HepG2 (cell line): ENCODE results near the gene ICAM2. TPM values are rescaled to one million over a fixed set of nuclear protein-coding genes. Genes with fewer than 3 reads are reported as not detected.

ENCODE experiments used
- ASH2L ChIP-seq: fragments of 300-600, 200-600 bp; sonication (generic); IDR thresholded peaks from 2 replicates; pipeline ENCODE4 v1.7.0; 2017; ENCODE audit warnings: low read depth, mild to moderate bottlenecking, moderate library complexity, mixed read lengths, low read length; ENCODE audit not compliant: insufficient read length
- CBX5 ChIP-seq: sonication (generic); formaldehyde crosslinking; IDR thresholded peaks from 2 replicates; pipeline ENCODE4 v1.4.0; 2020; ENCODE audit warnings: missing genetic modification reagents, borderline replicate concordance
- ETV6 ChIP-seq: sonication (generic); formaldehyde crosslinking; conservative IDR thresholded peaks from 2 replicates; pipeline ENCODE4 v1.4.0; 2020; ENCODE audit warnings: missing genetic modification reagents
- NAIF1 ChIP-seq: sonication (generic); formaldehyde crosslinking; IDR thresholded peaks from 2 replicates; pipeline ENCODE4 v1.5.0; 2020; ENCODE audit warnings: mild to moderate bottlenecking, missing genetic modification reagents, borderline replicate concordance
- NPAS2 ChIP-seq: sonication (generic); formaldehyde crosslinking; IDR thresholded peaks from 2 replicates; pipeline ENCODE4 v1.8.0; 2022; ENCODE audit warnings: mild to moderate bottlenecking, missing genetic modification reagents, borderline replicate concordance
- PHF8 ChIP-seq: sonication (generic); formaldehyde crosslinking; IDR thresholded peaks from 2 replicates; pipeline ENCODE4 v1.5.0; 2020; ENCODE audit warnings: missing genetic modification reagents
- SNRNP70 ChIP-seq: fragments of 200-400 bp; formaldehyde crosslinking; IDR thresholded peaks from 2 replicates; pipeline ENCODE4 v1.6.1; 2017; ENCODE audit warnings: mild to moderate bottlenecking, low read depth, low read length, moderate library complexity
- SP4 ChIP-seq: sonication (generic); formaldehyde crosslinking; IDR thresholded peaks from 2 replicates; pipeline ENCODE4 v1.8.1; 2023; ENCODE audit warnings: mild to moderate bottlenecking, missing genetic modification reagents
- ZNF292 ChIP-seq: sonication (generic); formaldehyde crosslinking; IDR thresholded peaks from 2 replicates; pipeline ENCODE4 v1.8.1; 2022; ENCODE audit warnings: mild to moderate bottlenecking, low read depth, missing genetic modification reagents, borderline replicate concordance
- ZNF431 ChIP-seq: sonication (generic); formaldehyde crosslinking; IDR thresholded peaks from 2 replicates; pipeline ENCODE4 v1.9.0; 2022; ENCODE audit warnings: missing genetic modification reagents, low read depth, mild to moderate bottlenecking, borderline replicate concordance
- polyA plus RNA-seq, 8 experiments: library from polyadenylated mRNA; depleted of rRNA in 3 of 8; stranded (reverse) in 7 of 8; unstranded in 1 of 8; fragments of >200 nt; fragmentation: Illumina TruSeq in 4 of 8; extraction: Trizol in 4 of 8; gene quantifications; 2 replicates each; pipeline versions ENCODE4 v1.2.1 to v1.2.3, GENCODE V29; 2011 to 2016; ENCODE audit warnings: low read depth in 4 of 8, missing spikeins in 1 of 8, mixed read lengths in 1 of 8; ENCODE audit not compliant: insufficient read depth in 1 of 8
- total RNA-seq, 5 experiments: library from RNA; depleted of rRNA; stranded (reverse); fragments of >200 nt; fragmentation: Illumina TruSeq; extraction: Trizol; gene quantifications; 2 replicates each; pipeline ENCODE4 v1.2.3, GENCODE V29; 2016; ENCODE audit warnings: low read depth in 1 of 5
- TF ChIP-seq, protein P1 (sequence below): sonication (generic); formaldehyde crosslinking; IDR thresholded peaks from 2 replicates; pipeline ENCODE4 v1.4.0; 2020; ENCODE audit warnings: missing genetic modification reagents
- TF ChIP-seq, protein P2 (sequence below): sonication (generic); formaldehyde crosslinking; IDR thresholded peaks from 2 replicates; pipeline ENCODE4 v1.4.0; 2020; ENCODE audit warnings: mild to moderate bottlenecking, missing genetic modification reagents, borderline replicate concordance
- TF ChIP-seq, protein P3 (sequence below): IDR thresholded peaks from 2 replicates; pipeline ENCODE4 v1.6.1; 2016
- TF ChIP-seq, protein P4 (sequence below): sonication (generic); formaldehyde crosslinking; IDR thresholded peaks from 2 replicates; pipeline ENCODE4 v1.5.1; 2020; ENCODE audit warnings: mild to moderate bottlenecking, missing genetic modification reagents, moderate library complexity

The ICAM2 gene
- total and polyA plus RNA-seq, 2 of the 13 experiments (the other 11 are each of a cell fraction or from before 2014, with no cell fraction given) = 10.9 to 20.8 TPM

DNA sequence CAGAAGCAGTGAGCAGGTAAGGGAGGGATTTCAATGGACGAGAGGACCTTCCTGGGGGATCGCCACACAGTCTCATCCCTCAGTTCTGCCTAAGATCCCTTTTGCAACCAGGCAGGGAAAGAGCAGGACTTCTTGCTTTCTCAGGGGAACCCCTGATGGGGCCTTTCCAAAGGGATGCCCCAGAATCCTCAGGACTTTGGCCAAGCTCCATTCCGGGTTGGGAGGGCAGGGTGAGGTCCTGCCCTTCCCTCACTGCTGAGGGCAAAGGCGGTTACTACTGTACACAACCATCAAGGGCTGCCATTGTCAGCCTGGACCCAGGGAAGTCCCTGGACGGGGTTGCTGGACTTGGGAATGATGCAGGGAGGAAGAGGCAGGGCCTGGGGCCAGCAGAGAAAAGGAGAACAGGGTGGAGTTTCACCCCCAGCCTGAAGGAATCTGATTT lies 12.6 kb downstream of the ICAM2 start (continued):
- TF ChIP-seq ETV6 (CRISPR knock-in tag) = no peak
- TF ChIP-seq CBX5 (CRISPR knock-in tag) = no peak
- TF ChIP-seq, protein P1, sequence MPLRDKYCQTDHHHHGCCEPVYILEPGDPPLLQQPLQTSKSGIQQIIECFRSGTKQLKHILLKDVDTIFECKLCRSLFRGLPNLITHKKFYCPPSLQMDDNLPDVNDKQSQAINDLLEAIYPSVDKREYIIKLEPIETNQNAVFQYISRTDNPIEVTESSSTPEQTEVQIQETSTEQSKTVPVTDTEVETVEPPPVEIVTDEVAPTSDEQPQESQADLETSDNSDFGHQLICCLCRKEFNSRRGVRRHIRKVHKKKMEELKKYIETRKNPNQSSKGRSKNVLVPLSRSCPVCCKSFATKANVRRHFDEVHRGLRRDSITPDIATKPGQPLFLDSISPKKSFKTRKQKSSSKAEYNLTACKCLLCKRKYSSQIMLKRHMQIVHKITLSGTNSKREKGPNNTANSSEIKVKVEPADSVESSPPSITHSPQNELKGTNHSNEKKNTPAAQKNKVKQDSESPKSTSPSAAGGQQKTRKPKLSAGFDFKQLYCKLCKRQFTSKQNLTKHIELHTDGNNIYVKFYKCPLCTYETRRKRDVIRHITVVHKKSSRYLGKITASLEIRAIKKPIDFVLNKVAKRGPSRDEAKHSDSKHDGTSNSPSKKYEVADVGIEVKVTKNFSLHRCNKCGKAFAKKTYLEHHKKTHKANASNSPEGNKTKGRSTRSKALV (CRISPR knock-in tag) = no peak
- no peak for TF ChIP-seq NAIF1 (CRISPR knock-in tag)
- no peak for TF ChIP-seq NPAS2 (CRISPR knock-in tag)
- TF ChIP-seq SNRNP70 = no peak
- 0 out of 2 replicates have a peak, but pooled peaks have one; percentile 20 for TF ChIP-seq SP4 (CRISPR knock-in tag)
- TF ChIP-seq PHF8 (CRISPR knock-in tag) = no peak
- TF ChIP-seq, protein P2, sequence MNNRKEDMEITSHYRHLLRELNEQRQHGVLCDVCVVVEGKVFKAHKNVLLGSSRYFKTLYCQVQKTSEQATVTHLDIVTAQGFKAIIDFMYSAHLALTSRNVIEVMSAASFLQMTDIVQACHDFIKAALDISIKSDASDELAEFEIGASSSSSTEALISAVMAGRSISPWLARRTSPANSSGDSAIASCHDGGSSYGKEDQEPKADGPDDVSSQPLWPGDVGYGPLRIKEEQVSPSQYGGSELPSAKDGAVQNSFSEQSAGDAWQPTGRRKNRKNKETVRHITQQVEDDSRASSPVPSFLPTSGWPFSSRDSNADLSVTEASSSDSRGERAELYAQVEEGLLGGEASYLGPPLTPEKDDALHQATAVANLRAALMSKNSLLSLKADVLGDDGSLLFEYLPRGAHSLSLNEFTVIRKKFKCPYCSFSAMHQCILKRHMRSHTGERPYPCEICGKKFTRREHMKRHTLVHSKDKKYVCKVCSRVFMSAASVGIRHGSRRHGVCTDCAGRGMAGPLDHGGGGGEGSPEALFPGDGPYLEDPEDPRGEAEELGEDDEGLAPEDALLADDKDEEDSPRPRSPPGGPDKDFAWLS (CRISPR knock-in tag) = no peak
- no peak for TF ChIP-seq ASH2L
- peak; percentile 81; the same call in 1 of the 2 replicates for TF ChIP-seq ZNF292 (CRISPR knock-in tag)
- TF ChIP-seq, protein P3, sequence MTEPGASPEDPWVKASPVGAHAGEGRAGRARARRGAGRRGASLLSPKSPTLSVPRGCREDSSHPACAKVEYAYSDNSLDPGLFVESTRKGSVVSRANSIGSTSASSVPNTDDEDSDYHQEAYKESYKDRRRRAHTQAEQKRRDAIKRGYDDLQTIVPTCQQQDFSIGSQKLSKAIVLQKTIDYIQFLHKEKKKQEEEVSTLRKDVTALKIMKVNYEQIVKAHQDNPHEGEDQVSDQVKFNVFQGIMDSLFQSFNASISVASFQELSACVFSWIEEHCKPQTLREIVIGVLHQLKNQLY (CRISPR knock-in tag) = no peak
- TF ChIP-seq, protein P4, sequence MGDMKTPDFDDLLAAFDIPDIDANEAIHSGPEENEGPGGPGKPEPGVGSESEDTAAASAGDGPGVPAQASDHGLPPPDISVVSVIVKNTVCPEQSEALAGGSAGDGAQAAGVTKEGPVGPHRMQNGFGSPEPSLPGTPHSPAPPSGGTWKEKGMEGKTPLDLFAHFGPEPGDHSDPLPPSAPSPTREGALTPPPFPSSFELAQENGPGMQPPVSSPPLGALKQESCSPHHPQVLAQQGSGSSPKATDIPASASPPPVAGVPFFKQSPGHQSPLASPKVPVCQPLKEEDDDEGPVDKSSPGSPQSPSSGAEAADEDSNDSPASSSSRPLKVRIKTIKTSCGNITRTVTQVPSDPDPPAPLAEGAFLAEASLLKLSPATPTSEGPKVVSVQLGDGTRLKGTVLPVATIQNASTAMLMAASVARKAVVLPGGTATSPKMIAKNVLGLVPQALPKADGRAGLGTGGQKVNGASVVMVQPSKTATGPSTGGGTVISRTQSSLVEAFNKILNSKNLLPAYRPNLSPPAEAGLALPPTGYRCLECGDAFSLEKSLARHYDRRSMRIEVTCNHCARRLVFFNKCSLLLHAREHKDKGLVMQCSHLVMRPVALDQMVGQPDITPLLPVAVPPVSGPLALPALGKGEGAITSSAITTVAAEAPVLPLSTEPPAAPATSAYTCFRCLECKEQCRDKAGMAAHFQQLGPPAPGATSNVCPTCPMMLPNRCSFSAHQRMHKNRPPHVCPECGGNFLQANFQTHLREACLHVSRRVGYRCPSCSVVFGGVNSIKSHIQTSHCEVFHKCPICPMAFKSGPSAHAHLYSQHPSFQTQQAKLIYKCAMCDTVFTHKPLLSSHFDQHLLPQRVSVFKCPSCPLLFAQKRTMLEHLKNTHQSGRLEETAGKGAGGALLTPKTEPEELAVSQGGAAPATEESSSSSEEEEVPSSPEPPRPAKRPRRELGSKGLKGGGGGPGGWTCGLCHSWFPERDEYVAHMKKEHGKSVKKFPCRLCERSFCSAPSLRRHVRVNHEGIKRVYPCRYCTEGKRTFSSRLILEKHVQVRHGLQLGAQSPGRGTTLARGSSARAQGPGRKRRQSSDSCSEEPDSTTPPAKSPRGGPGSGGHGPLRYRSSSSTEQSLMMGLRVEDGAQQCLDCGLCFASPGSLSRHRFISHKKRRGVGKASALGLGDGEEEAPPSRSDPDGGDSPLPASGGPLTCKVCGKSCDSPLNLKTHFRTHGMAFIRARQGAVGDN = peak; percentile 65
- TF ChIP-seq ZNF431 (CRISPR knock-in tag) = no peak
